Stomach (tissue), 4 donors: ENCODE data around the gene RPL10.

Experiments used
- CTCF ChIP-seq, 7 experiments: fragments of 450-650 bp in 4 of 7; fragments of 200-600 bp in 3 of 7; sonication (generic) in 3 of 7; IDR thresholded peaks; one replicate each; pipeline ENCODE4 v1.5.1; 2016 to 2019; ENCODE audit warnings: antibody characterized with exemption in 7 of 7, control low read depth in 2 of 7, mild to moderate bottlenecking in 1 of 7
- POLR2A ChIP-seq, 4 donors: fragments of 450-650 bp; IDR thresholded peaks; one replicate each; pipeline ENCODE4 v1.6.1; 2016; ENCODE audit warnings: antibody characterized with exemption in 4 of 4, control low read depth in 2 of 4, mild to moderate bottlenecking in 1 of 4, moderate library complexity in 1 of 4
- POLR2AphosphoS5 ChIP-seq, 3 donors: sonication (generic); formaldehyde crosslinking; IDR thresholded peaks; one replicate each; pipeline ENCODE4 v1.6.1; 2016; ENCODE audit warnings: antibody characterized with exemption in 3 of 3

GRCh38 chrX:154428176-154429171 lies 30.3 kb downstream of the RPL10 start, which contains the start of gene ATP6AP1:
- peak in 1 of 7 experiments; percentile 1 for TF ChIP-seq CTCF (IDR thresholded peaks at IDR 0.05)
- TF ChIP-seq POLR2A (IDR thresholded peaks at IDR 0.05): no peak
- peak; percentile 32 to 81 (median 68) for TF ChIP-seq POLR2AphosphoS5 (IDR thresholded peaks at IDR 0.05)
